Mesodermal cell (in vitro differentiated cells): ENCODE measurements around the gene DHX16.

Experiments
- H3K27ac ChIP-seq: 2 replicates; pipeline ENCODE4 v1.7.0; 2013; ENCODE audit warnings: mild to moderate bottlenecking, low read depth, low read length, moderate library complexity; ENCODE audit not compliant: severe bottlenecking
- H3K36me3 ChIP-seq: 2 replicates; pipeline ENCODE4 v1.7.1; 2013; ENCODE audit warnings: mild to moderate bottlenecking, low read length, moderate library complexity; ENCODE audit not compliant: control insufficient read depth, insufficient read depth
- H3K4me1 ChIP-seq: one replicate; pipeline ENCODE4 v1.7.1; 2013; ENCODE audit warnings: mild to moderate bottlenecking, low read length; ENCODE audit not compliant: insufficient read depth, control insufficient read depth, poor library complexity, severe bottlenecking
- H3K4me3 ChIP-seq: 2 replicates; pipeline ENCODE4 v1.7.0; 2013; ENCODE audit warnings: low read length, control low read depth, mild to moderate bottlenecking; ENCODE audit not compliant: insufficient read depth, poor library complexity, severe bottlenecking; ENCODE audit errors: extremely low read depth
- H3K9me3 ChIP-seq: 2 replicates; pipeline ENCODE4 v1.7.1; 2013; ENCODE audit warnings: mild to moderate bottlenecking, low read length, moderate library complexity; ENCODE audit not compliant: control insufficient read depth
- WGBS, 2 experiments: methylation state at CpG; one replicate each; pipeline ENCODE4 v1.1.5; 2013; ENCODE audit warnings: missing lambda C conversion rate in 2 of 2; ENCODE audit not compliant: insufficient coverage in 2 of 2; 5-methylcytosine and 5-hydroxymethylcytosine counted together

Gene DHX16

GRCh38 chr6:30685157-30686008 is 12.6 kb upstream of the DHX16 start:
- peaks cover 53% of the 10 kb centered on the region for H3K36me3 ChIP-seq
- peak overlapping the region; percentile 95 for H3K27ac ChIP-seq
- H3K9me3 ChIP-seq = no peaks in the 10 kb centered on the region
- H3K4me1 ChIP-seq = peaks cover 24% of the 10 kb centered on the region
- 40 to 58% methylated on average over 29 of the region's 29 CpGs for WGBS, 2 experiments
- H3K4me3 ChIP-seq = peak overlapping the region; percentile 68

- Histone ChIP-seq H3K36me3 (peaks cover 61% of the 10 kb centered on the region), H3K9me3 (no peaks in the 10 kb centered on the region), H3K4me3 (peak overlapping the region; percentile 68), H3K27ac (peak overlapping the region; percentile 93), H3K4me1 (peaks cover 26% of the 10 kb centered on the region)
- 47 to 57% methylated on average over 7 to 12 of the region's 21 CpGs for WGBS, 2 experiments
These were observed 11.8 kb upstream of the DHX16 start for GRCh38 chr6:30684386-30685156.

GRCh38 chr6:30683980-30684338 is 11.2 kb upstream of the DHX16 start:
- peak overlapping the region; percentile 93 for H3K27ac ChIP-seq
- 53 to 80% methylated on average over 1 of the region's 2 CpGs for WGBS, 2 experiments
- no peaks in the 10 kb centered on the region for H3K9me3 ChIP-seq
- peaks cover 25% of the 10 kb centered on the region for H3K4me1 ChIP-seq
- peak overlapping the region; percentile 68 for H3K4me3 ChIP-seq
- H3K36me3 ChIP-seq = peaks cover 66% of the 10 kb centered on the region

GRCh38 chr6:30683183-30683979 is 10.6 kb upstream of the DHX16 start:
- Histone ChIP-seq H3K4me3 (peak overlapping the region; percentile 68), H3K27ac (peak overlapping the region; percentile 93), H3K9me3 (no peaks in the 10 kb centered on the region), H3K4me1 (peaks cover 20% of the 10 kb centered on the region), H3K36me3 (peaks cover 67% of the 10 kb centered on the region)
- 17 to 23% methylated on average over 3 to 7 of the region's 7 CpGs for WGBS, 2 experiments

GRCh38 chr6:30682143-30683117 is 9.6 kb upstream of the DHX16 start:
- Histone ChIP-seq H3K4me1 (peaks cover 17% of the 10 kb centered on the region), H3K36me3 (peaks cover 71% of the 10 kb centered on the region), H3K27ac (peak overlapping the region; percentile 93), H3K9me3 (no peaks in the 10 kb centered on the region), H3K4me3 (peak overlapping the region; percentile 68)
- 6 to 29% methylated on average over 5 to 7 of the region's 11 CpGs for WGBS, 2 experiments

- 80 to 87% methylated on average over 3 of the region's 4 CpGs for WGBS, 2 experiments
- Histone ChIP-seq H3K4me1 (peaks cover 17% of the 10 kb centered on the region), H3K27ac (peak overlapping the region; percentile 93), H3K9me3 (no peaks in the 10 kb centered on the region), H3K4me3 (peak overlapping the region; percentile 68), H3K36me3 (peaks cover 78% of the 10 kb centered on the region)
These were observed 8.9 kb upstream of the DHX16 start for GRCh38 chr6:30681766-30682142.

GRCh38 chr6:30679765-30680535 is 7.1 kb upstream of the DHX16 start:
- peak overlapping the region; percentile 29 for H3K4me3 ChIP-seq
- peaks cover 86% of the 10 kb centered on the region for H3K36me3 ChIP-seq
- WGBS, 2 experiments = 73 to 79% methylated on average over 4 to 5 of the region's 7 CpGs
- peaks cover 17% of the 10 kb centered on the region for H3K4me1 ChIP-seq
- no peaks in the 10 kb centered on the region for H3K9me3 ChIP-seq
- H3K27ac ChIP-seq = peak overlapping the region; percentile 45

GRCh38 chr6:30678964-30679726 is 6.3 kb upstream of the DHX16 start:
- Histone ChIP-seq H3K36me3 (peaks cover 81% of the 10 kb centered on the region), H3K9me3 (no peaks in the 10 kb centered on the region), H3K4me1 (peaks cover 17% of the 10 kb centered on the region), H3K27ac (peak overlapping the region; percentile 45), H3K4me3 (peak overlapping the region; percentile 29)
- WGBS, 2 experiments = 24 to 33% methylated on average over 12 to 15 of the region's 31 CpGs
